ENCODE measurements around the gene RHPN2. TPM values are rescaled to one million over a fixed set of nuclear protein-coding genes. Genes with fewer than 3 reads are reported as not detected.
A peak's percentile ranks its signal among the peaks of the same experiment; 100 is the strongest.

RHPN2 gene
- total RNA-seq, 1 donor from 2014 or later, result 3.4 TPM

- intact Hi-C loops (cut with DNase I), result no loop called here
Observed at GRCh38 chr19:33085570-33086128, 21.0 kb upstream of the RHPN2 start.

GRCh38 chr19:33080761-33081681 is 16.3 kb upstream of the RHPN2 start, which contains the start of gene GPATCH1:
Gene GPATCH1, plus strand, starts transcription at chr19:33081181. Its CDS starts 13 bp downstream, at chr19:33081194.
- no peaks in the 10 kb centered on the region for H3K36me3 ChIP-seq
- H3K27me3 ChIP-seq, result no peaks in the 10 kb centered on the region
- peak within 1 kb of the TSS; percentile 74 for H3K27ac ChIP-seq
- H3K9me3 ChIP-seq, result no peaks in the 10 kb centered on the region
- TF ChIP-seq CTCF (IDR thresholded peaks at IDR 0.05) (peak in 1 of 3 experiments; percentile 22), POLR2A (IDR thresholded peaks at IDR 0.05) (no peak), POLR2AphosphoS5 (IDR thresholded peaks at IDR 0.05; ENCODE audit: insufficient read depth in 1 of 2, low read depth in 1 of 2) (peak; percentile 84 to 95)
- peak in 1 of 2 donors; percentile 88 for DNase-seq (ENCODE audit: extremely low spot score in 2 of 2)
- intact Hi-C loops (cut with DNase I), result no loop called here
- peaks cover 22% of the 10 kb centered on the region for H3K4me1 ChIP-seq
- peak within 1 kb of the TSS; percentile 79 to 88 for H3K4me3 ChIP-seq

More at GRCh38 chr19:33085570-33086128, 21.0 kb upstream of the RHPN2 start:
- no peak for TF ChIP-seq CTCF (IDR thresholded peaks at IDR 0.05)
- TF ChIP-seq POLR2AphosphoS5 (IDR thresholded peaks at IDR 0.05; ENCODE audit: insufficient read depth in 1 of 2, low read depth in 1 of 2), result no peak
- no peak for TF ChIP-seq POLR2A (IDR thresholded peaks at IDR 0.05)
- Histone ChIP-seq H3K4me1 (peaks cover 17% of the 10 kb centered on the region), H3K27ac (no peak overlapping the region), H3K27me3 (no peaks in the 10 kb centered on the region), H3K36me3 (peaks cover 3 to 24% of the 10 kb centered on the region in 2 donors), H3K4me3 (no peak overlapping the region), H3K9me3 (no peaks in the 10 kb centered on the region)
- no peak for DNase-seq (ENCODE audit: extremely low spot score in 2 of 2)

- Histone ChIP-seq H3K4me1 (peaks cover 4% of the 10 kb centered on the region), H3K4me3 (no peak overlapping the region), H3K27me3 (no peaks in the 10 kb centered on the region), H3K27ac (no peak overlapping the region), H3K36me3 (no peaks in the 10 kb centered on the region), H3K9me3 (no peaks in the 10 kb centered on the region)
- intact Hi-C loops (cut with DNase I), result no loop called here
- no peak for TF ChIP-seq POLR2A (IDR thresholded peaks at IDR 0.05)
- no peak for TF ChIP-seq POLR2AphosphoS5 (IDR thresholded peaks at IDR 0.05; ENCODE audit: insufficient read depth in 1 of 2, low read depth in 1 of 2)
- no peak for TF ChIP-seq CTCF (IDR thresholded peaks at IDR 0.05)
- DNase-seq (ENCODE audit: extremely low spot score in 2 of 2), result no peak
Observed at GRCh38 chr19:33075519-33075918, 10.8 kb upstream of the RHPN2 start.

GRCh38 chr19:33071887-33072286 is 7.2 kb upstream of the RHPN2 start:
- no peak for DNase-seq (ENCODE audit: extremely low spot score in 2 of 2)
- no peaks in the 10 kb centered on the region for H3K4me1 ChIP-seq
- H3K36me3 ChIP-seq, result no peaks in the 10 kb centered on the region
- TF ChIP-seq CTCF (IDR thresholded peaks at IDR 0.05), result no peak
- no peak for TF ChIP-seq POLR2AphosphoS5 (IDR thresholded peaks at IDR 0.05; ENCODE audit: insufficient read depth in 1 of 2, low read depth in 1 of 2)
- TF ChIP-seq POLR2A (IDR thresholded peaks at IDR 0.05), result no peak
- H3K27me3 ChIP-seq, result no peaks in the 10 kb centered on the region
- no peak overlapping the region for H3K27ac ChIP-seq
- no peaks in the 10 kb centered on the region for H3K9me3 ChIP-seq
- H3K4me3 ChIP-seq, result no peak overlapping the region
- intact Hi-C loops (cut with DNase I), result no loop called here

All from vagina (tissue), 2 donors.